MM.1S (cell line): ENCODE data around the gene FIBCD1.

ENCODE experiments used
- DNase-seq: peaks from one replicate; pipeline ENCODE4 v3.0.0-alpha.2; 2015
- H2AFZ ChIP-seq: fragments of 300-600 bp; sonication (generic); 2 replicates; pipeline ENCODE4 v1.6.0; 2016; ENCODE audit warnings: antibody characterized with exemption, low read length
- H3F3A ChIP-seq: fragments of 300-600 bp; sonication (generic); 2 replicates; pipeline ENCODE4 v1.6.1; 2016; ENCODE audit warnings: mild to moderate bottlenecking, antibody characterized with exemption, low read length, moderate library complexity, mixed read lengths; ENCODE audit not compliant: insufficient read depth
- H3K27ac ChIP-seq: fragments of 300-600 bp; sonication (generic); 2 replicates; pipeline ENCODE4 v1.5.1; 2016; ENCODE audit warnings: mild to moderate bottlenecking, low read length
- H3K27me3 ChIP-seq: fragments of 300-600 bp; sonication (generic); replicated peaks from 2 replicates; pipeline ENCODE4 v1.6.0; 2016; ENCODE audit warnings: low read length; ENCODE audit not compliant: insufficient read depth
- H3K36me3 ChIP-seq: fragments of 300-600 bp; sonication (generic); replicated peaks from 2 replicates; pipeline ENCODE4 v1.6.1; 2016; ENCODE audit warnings: mild to moderate bottlenecking, low read length, mixed read lengths; ENCODE audit not compliant: insufficient read depth
- H3K4me1 ChIP-seq: fragments of 300-600 bp; sonication (generic); 2 replicates; pipeline ENCODE4 v1.6.1; 2016; ENCODE audit warnings: low read length, mixed read lengths
- H3K4me2 ChIP-seq: fragments of 300-600 bp; sonication (generic); 2 replicates; pipeline ENCODE4 v1.6.0; 2016; ENCODE audit warnings: low read depth, low read length
- H3K4me3 ChIP-seq: fragments of 300-600 bp; sonication (generic); 2 replicates; pipeline ENCODE4 v1.5.1; 2016; ENCODE audit warnings: low read length, mixed read lengths
- H3K79me2 ChIP-seq: fragments of 300-600 bp; sonication (generic); 2 replicates; pipeline ENCODE4 v1.6.1; 2016; ENCODE audit warnings: mixed run types, low read length, mixed read lengths
- H3K9ac ChIP-seq: fragments of 300-600 bp; sonication (generic); 2 replicates; pipeline ENCODE4 v1.6.1; 2016; ENCODE audit warnings: low read length, mixed read lengths
- H3K9me2 ChIP-seq: fragments of 300-600 bp; sonication (generic); replicated peaks from 2 replicates; pipeline ENCODE4 v1.6.1; 2016; ENCODE audit warnings: mild to moderate bottlenecking, low read length, mixed read lengths; ENCODE audit not compliant: insufficient read depth
- H3K9me3 ChIP-seq: fragments of 300-600 bp; sonication (generic); replicated peaks from 2 replicates; pipeline ENCODE4 v1.6.1; 2016; ENCODE audit warnings: mild to moderate bottlenecking, low read length, mixed read lengths; ENCODE audit not compliant: insufficient read depth
- H4K20me1 ChIP-seq: fragments of 300-600 bp; sonication (generic); 2 replicates; pipeline ENCODE4 v1.6.1; 2016; ENCODE audit warnings: mild to moderate bottlenecking, low read length, moderate library complexity, mixed read lengths; ENCODE audit not compliant: insufficient read depth
- EZH2 ChIP-seq: fragments of 300-600 bp; sonication (generic); optimal IDR thresholded peaks from 2 replicates; pipeline ENCODE3; 2017; ENCODE audit warnings: low read depth, mild to moderate bottlenecking, antibody characterized with exemption, low read length, mixed read lengths
- EZH2phosphoT487 ChIP-seq: fragments of 300-600 bp; sonication (generic); IDR thresholded peaks from 2 replicates; pipeline ENCODE4 v1.6.1; 2018; ENCODE audit warnings: antibody characterized with exemption, low read length
- TF ChIP-seq, protein P1 (sequence below): fragments of 300-600 bp; sonication (generic); IDR thresholded peaks from 2 replicates; pipeline ENCODE4 v1.5.1; 2016; ENCODE audit warnings: antibody characterized with exemption, low read length, mixed read lengths

Gene FIBCD1

GRCh38 chr9:130982636-130983358 is 43.8 kb upstream of the FIBCD1 start:
- Histone ChIP-seq H3K9me2 (no peaks in the 10 kb centered on the region), H2AFZ (no peak overlapping the region), H3K4me1 (no peaks in the 10 kb centered on the region), H3K4me3 (no peak overlapping the region), H3K36me3 (no peaks in the 10 kb centered on the region), H3K79me2 (no peaks in the 10 kb centered on the region), H3K9ac (no peak overlapping the region), H3K27ac (no peak overlapping the region), H3K27me3 (peaks cover 100% of the 10 kb centered on the region), H3F3A (no peaks in the 10 kb centered on the region), H3K4me2 (no peak overlapping the region), H3K9me3 (no peaks in the 10 kb centered on the region), H4K20me1 (no peaks in the 10 kb centered on the region)
- TF ChIP-seq EZH2phosphoT487 (no peak), EZH2 (no peak)
- TF ChIP-seq, protein P1, sequence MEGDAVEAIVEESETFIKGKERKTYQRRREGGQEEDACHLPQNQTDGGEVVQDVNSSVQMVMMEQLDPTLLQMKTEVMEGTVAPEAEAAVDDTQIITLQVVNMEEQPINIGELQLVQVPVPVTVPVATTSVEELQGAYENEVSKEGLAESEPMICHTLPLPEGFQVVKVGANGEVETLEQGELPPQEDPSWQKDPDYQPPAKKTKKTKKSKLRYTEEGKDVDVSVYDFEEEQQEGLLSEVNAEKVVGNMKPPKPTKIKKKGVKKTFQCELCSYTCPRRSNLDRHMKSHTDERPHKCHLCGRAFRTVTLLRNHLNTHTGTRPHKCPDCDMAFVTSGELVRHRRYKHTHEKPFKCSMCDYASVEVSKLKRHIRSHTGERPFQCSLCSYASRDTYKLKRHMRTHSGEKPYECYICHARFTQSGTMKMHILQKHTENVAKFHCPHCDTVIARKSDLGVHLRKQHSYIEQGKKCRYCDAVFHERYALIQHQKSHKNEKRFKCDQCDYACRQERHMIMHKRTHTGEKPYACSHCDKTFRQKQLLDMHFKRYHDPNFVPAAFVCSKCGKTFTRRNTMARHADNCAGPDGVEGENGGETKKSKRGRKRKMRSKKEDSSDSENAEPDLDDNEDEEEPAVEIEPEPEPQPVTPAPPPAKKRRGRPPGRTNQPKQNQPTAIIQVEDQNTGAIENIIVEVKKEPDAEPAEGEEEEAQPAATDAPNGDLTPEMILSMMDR, result no peak
- DNase-seq, result no peak

- Histone ChIP-seq H4K20me1 (no peaks in the 10 kb centered on the region), H3K9ac (no peak overlapping the region), H3K79me2 (no peaks in the 10 kb centered on the region), H3K4me3 (no peak overlapping the region), H3K4me2 (no peak overlapping the region), H3K9me3 (no peaks in the 10 kb centered on the region), H3K9me2 (no peaks in the 10 kb centered on the region), H3K27me3 (peaks cover 100% of the 10 kb centered on the region), H3K4me1 (no peaks in the 10 kb centered on the region), H3F3A (no peaks in the 10 kb centered on the region), H2AFZ (no peak overlapping the region), H3K27ac (no peak overlapping the region), H3K36me3 (no peaks in the 10 kb centered on the region)
- no peak for DNase-seq
- TF ChIP-seq EZH2 (no peak), EZH2phosphoT487 (no peak)
Observed at GRCh38 chr9:130981756-130982137, 42.7 kb upstream of the FIBCD1 start.

- Histone ChIP-seq H3K36me3 (no peaks in the 10 kb centered on the region), H3K79me2 (no peaks in the 10 kb centered on the region), H4K20me1 (no peaks in the 10 kb centered on the region), H3K4me2 (no peak overlapping the region), H3F3A (no peaks in the 10 kb centered on the region), H3K4me1 (no peaks in the 10 kb centered on the region), H3K4me3 (no peak overlapping the region), H2AFZ (no peak overlapping the region), H3K9me2 (no peaks in the 10 kb centered on the region), H3K9me3 (no peaks in the 10 kb centered on the region), H3K9ac (no peak overlapping the region), H3K27ac (no peak overlapping the region), H3K27me3 (peaks cover 100% of the 10 kb centered on the region)
- no peak for DNase-seq
- TF ChIP-seq, protein P1, result no peak
- no peak for TF ChIP-seq EZH2phosphoT487
- TF ChIP-seq EZH2, result no peak
Observed at GRCh38 chr9:130981002-130981755, 42.1 kb upstream of the FIBCD1 start.

GRCh38 chr9:130980526-130980925 is 41.5 kb upstream of the FIBCD1 start:
- Histone ChIP-seq H3F3A (no peaks in the 10 kb centered on the region), H2AFZ (no peak overlapping the region), H3K4me1 (no peaks in the 10 kb centered on the region), H3K9ac (no peak overlapping the region), H3K27ac (no peak overlapping the region), H3K9me3 (no peaks in the 10 kb centered on the region), H3K36me3 (no peaks in the 10 kb centered on the region), H3K79me2 (no peaks in the 10 kb centered on the region), H4K20me1 (no peaks in the 10 kb centered on the region), H3K9me2 (no peaks in the 10 kb centered on the region), H3K27me3 (peaks cover 100% of the 10 kb centered on the region), H3K4me2 (no peak overlapping the region), H3K4me3 (no peak overlapping the region)
- DNase-seq, result no peak
- TF ChIP-seq EZH2 (no peak), EZH2phosphoT487 (no peak)
- TF ChIP-seq, protein P1, result no peak
